ENCODE measurements around the gene RHBDD3.
"Not testable (repeated sequence)": the region's sequence is repeated elsewhere in the genome, so short reads cannot be mapped to it uniquely, and the experiment has no call there.

The RHBDD3 gene

GRCh38 chr22:29244785-29245625 lies 22.8 kb downstream of the RHBDD3 start:
- H3K4me3 ChIP-seq (ENCODE audit: low read depth, low read length), result no peak overlapping the region
- no peak for TF ChIP-seq CTCF (conservative IDR thresholded peaks at IDR 0.05; ENCODE audit: low read depth, low read length)
- DNase-seq (ENCODE audit: low read depth), result no peak

- DNase-seq (ENCODE audit: low read depth), result no peak
- no peak for TF ChIP-seq CTCF (conservative IDR thresholded peaks at IDR 0.05; ENCODE audit: low read depth, low read length)
- no peak overlapping the region for H3K4me3 ChIP-seq (ENCODE audit: low read depth, low read length)
Observed at GRCh38 chr22:29243874-29244446, 23.8 kb downstream of the RHBDD3 start.

GRCh38 chr22:29240481-29240880 lies 27.3 kb downstream of the RHBDD3 start:
- not testable (repeated sequence) for DNase-seq (ENCODE audit: low read depth); H3K4me3 ChIP-seq (ENCODE audit: low read depth, low read length)

- no peak for TF ChIP-seq CTCF (conservative IDR thresholded peaks at IDR 0.05; ENCODE audit: low read depth, low read length)
- H3K4me3 ChIP-seq (ENCODE audit: low read depth, low read length), result no peak overlapping the region
- DNase-seq (ENCODE audit: low read depth), result no peak
Observed at GRCh38 chr22:29233277-29233877, 34.4 kb downstream of the RHBDD3 start.

GRCh38 chr22:29231971-29232959 lies 35.5 kb downstream of the RHBDD3 start:
- H3K4me3 ChIP-seq (ENCODE audit: low read depth, low read length), result no peak overlapping the region
- peak; percentile 14 for DNase-seq (ENCODE audit: low read depth)
- TF ChIP-seq CTCF (conservative IDR thresholded peaks at IDR 0.05; ENCODE audit: low read depth, low read length), result no peak

GRCh38 chr22:29230972-29231875 lies 36.6 kb downstream of the RHBDD3 start:
- DNase-seq (ENCODE audit: low read depth), result no peak
- no peak overlapping the region for H3K4me3 ChIP-seq (ENCODE audit: low read depth, low read length)
- TF ChIP-seq CTCF (conservative IDR thresholded peaks at IDR 0.05; ENCODE audit: low read depth, low read length), result no peak

Data from choroid plexus epithelial cell (primary cell).